Tibial nerve (tissue), 3 donors: ENCODE measurements around the gene CAMLG.

Experiments
- CTCF ChIP-seq, 5 experiments: fragments of 200-600 bp in 3 of 5; fragments of 450-650 bp in 2 of 5; sonication (generic) in 3 of 5; IDR thresholded peaks; one replicate each; pipeline ENCODE4 v1.5.1; 2016 to 2019; ENCODE audit warnings: antibody characterized with exemption in 5 of 5, mild to moderate bottlenecking in 3 of 5, moderate library complexity in 2 of 5
- POLR2A ChIP-seq, 2 donors: fragments of 450-650 bp; IDR thresholded peaks; one replicate each; pipeline ENCODE4 v1.6.1; 2017; ENCODE audit warnings: antibody characterized with exemption in 2 of 2, mild to moderate bottlenecking in 2 of 2, moderate library complexity in 2 of 2

- TF ChIP-seq POLR2A (IDR thresholded peaks at IDR 0.05) (no peak), CTCF (IDR thresholded peaks at IDR 0.05) (no peak)
These were observed 11.1 kb downstream of the CAMLG start for GRCh38 chr5:134749415-134749814.
